Neural cell (in vitro differentiated cells): Measurements from ENCODE around the gene OR5AK2. TPM values are rescaled to one million over a fixed set of nuclear protein-coding genes. Genes with fewer than 3 reads are reported as not detected.

ENCODE experiments used
- H2AFZ ChIP-seq: fragments of 200-600, 300-800 bp; sonication (generic), shearing (Covaris generic); 2 replicates; pipeline ENCODE4 v1.6.0; 2014; ENCODE audit warnings: low read depth, mild to moderate bottlenecking, antibody characterized with exemption, low read length, moderate library complexity
- H3F3A ChIP-seq: fragments of 200-600 bp; shearing (Covaris generic); 2 replicates; pipeline ENCODE4 v1.6.1; 2016; ENCODE audit warnings: mild to moderate bottlenecking, moderate library complexity, mixed read lengths, antibody characterized with exemption, low read length; ENCODE audit not compliant: insufficient read depth, poor library complexity, severe bottlenecking
- H3K27ac ChIP-seq: fragments of 200-600, 300-800 bp; sonication (generic), shearing (Covaris generic); 2 replicates; pipeline ENCODE4 v1.5.1; 2014; ENCODE audit warnings: mild to moderate bottlenecking, low read length, moderate library complexity
- H3K27me3 ChIP-seq: fragments of 300-800, 200-600 bp; sonication (generic), shearing (Covaris generic); 2 replicates; pipeline ENCODE4 v1.6.0; 2014; ENCODE audit warnings: mild to moderate bottlenecking, low read depth, low read length, moderate library complexity; ENCODE audit not compliant: insufficient read depth
- H3K36me3 ChIP-seq: fragments of 300-800, 200-600 bp; sonication (generic), shearing (Covaris generic); 2 replicates; pipeline ENCODE4 v1.5.1; 2014; ENCODE audit warnings: mild to moderate bottlenecking, antibody characterized with exemption, low read length, moderate library complexity; ENCODE audit not compliant: insufficient read depth
- H3K4me2 ChIP-seq: fragments of 300-800, 200-600 bp; sonication (generic), shearing (Covaris generic); 2 replicates; pipeline ENCODE4 v1.6.0; 2014; ENCODE audit warnings: mild to moderate bottlenecking, low read length
- H3K4me3 ChIP-seq: fragments of 300-800, 200-600 bp; sonication (generic), shearing (Covaris generic); 2 replicates; pipeline ENCODE4 v1.5.1; 2014; ENCODE audit warnings: mild to moderate bottlenecking, low read length, moderate library complexity
- H3K79me2 ChIP-seq: fragments of 200-600 bp; shearing (Covaris generic); replicated peaks from 2 replicates; pipeline ENCODE4 v1.6.0; 2014; ENCODE audit warnings: mild to moderate bottlenecking, low read length, moderate library complexity; ENCODE audit not compliant: insufficient read depth
- H3K9ac ChIP-seq: fragments of 300-800, 200-600 bp; sonication (generic), shearing (Covaris generic); 2 replicates; pipeline ENCODE4 v1.6.1; 2016; ENCODE audit warnings: mild to moderate bottlenecking, low read length, mixed read lengths
- H3K9me2 ChIP-seq: fragments of 200-600 bp; shearing (Covaris generic); 2 replicates; pipeline ENCODE4 v1.6.1; 2016; ENCODE audit warnings: mild to moderate bottlenecking, low read length, mixed read lengths; ENCODE audit not compliant: insufficient read depth
- H3K9me3 ChIP-seq: fragments of 200-600, 300-800 bp; sonication (generic), shearing (Covaris generic); 2 replicates; pipeline ENCODE4 v1.6.1; 2016; ENCODE audit warnings: mild to moderate bottlenecking, mixed run types, low read length, moderate library complexity, mixed read lengths
- H4K20me1 ChIP-seq: fragments of 200-600 bp; shearing (Covaris generic); 2 replicates; pipeline ENCODE4 v1.6.1; 2016; ENCODE audit warnings: mild to moderate bottlenecking, mixed run types; ENCODE audit not compliant: insufficient read depth
- EP300 ChIP-seq: fragments of 450-650 bp; conservative IDR thresholded peaks from 2 replicates; pipeline ENCODE4 v1.6.1; 2014; ENCODE audit warnings: antibody characterized with exemption, mild to moderate bottlenecking, moderate library complexity; ENCODE audit not compliant: poor library complexity, severe bottlenecking
- EZH2 ChIP-seq: fragments of 200-600, 300-800 bp; shearing (Covaris generic), sonication (generic); IDR thresholded peaks from 2 replicates; pipeline ENCODE4 v1.6.1; 2014; ENCODE audit warnings: antibody characterized with exemption, low read length, borderline replicate concordance, mild to moderate bottlenecking; ENCODE audit not compliant: insufficient read depth, poor library complexity, severe bottlenecking
- MXI1 ChIP-seq: fragments of 450-650 bp; conservative IDR thresholded peaks from 2 replicates; pipeline ENCODE4 v1.6.1; 2014; ENCODE audit warnings: antibody characterized with exemption, mild to moderate bottlenecking; ENCODE audit not compliant: poor library complexity, severe bottlenecking
- POLR2AphosphoS5 ChIP-seq: IDR thresholded peaks from 2 replicates; pipeline ENCODE4 v1.6.1; 2012
- RAD21 ChIP-seq: fragments of 450-650 bp; conservative IDR thresholded peaks from 2 replicates; pipeline ENCODE4 v1.6.1; 2014; ENCODE audit warnings: antibody characterized with exemption, mild to moderate bottlenecking, moderate library complexity
- TAF1 ChIP-seq: IDR thresholded peaks from 2 replicates; pipeline ENCODE4 v1.6.1; 2012; ENCODE audit warnings: low read depth
- polyA plus RNA-seq: library from polyadenylated mRNA; depleted of rRNA; stranded (reverse); fragments of >200 nt; gene quantifications from 2 replicates; pipeline ENCODE4 v1.2.3, GENCODE V29; 2014

Gene OR5AK2
- polyA plus RNA-seq, 1 donor from 2014 or later: not detected

- Histone ChIP-seq H3K9ac (no peak overlapping the region), H3K79me2 (no peaks in the 10 kb centered on the region), H3K4me3 (no peak overlapping the region), H4K20me1 (no peaks in the 10 kb centered on the region), H3K36me3 (no peaks in the 10 kb centered on the region), H3F3A (no peaks in the 10 kb centered on the region), H3K9me3 (no peaks in the 10 kb centered on the region), H3K27me3 (no peaks in the 10 kb centered on the region), H2AFZ (no peak overlapping the region), H3K9me2 (no peaks in the 10 kb centered on the region), H3K27ac (no peak overlapping the region), H3K4me2 (no peak overlapping the region)
- TF ChIP-seq POLR2AphosphoS5 (no peak), MXI1 (no peak), RAD21 (no peak), EZH2 (no peak), EP300 (no peak), TAF1 (no peak)
Observed at GRCh38 chr11:57031556-57031955, 42.8 kb downstream of the OR5AK2 start.

Other genes with a start within 250 kb of the OR5AK2 start
- not detected in 2 replicates for gene OR9G4, start 240.2 kb upstream of the OR5AK2 start, polyA plus RNA-seq
- 2.8 and 3.3 TPM in 2 replicates for gene LRRC55, start 193.0 kb downstream of the OR5AK2 start, polyA plus RNA-seq
- not detected in 2 replicates for gene APLNR, start 248.3 kb downstream of the OR5AK2 start, polyA plus RNA-seq